NCI-H82 (cell line): ENCODE results near the gene DNAL4.

Source experiments
- DNase-seq: peaks from one replicate; lab custom pipeline; 2025; lab: John Stamatoyannopoulos, UW

DNAL4 gene

DNA sequence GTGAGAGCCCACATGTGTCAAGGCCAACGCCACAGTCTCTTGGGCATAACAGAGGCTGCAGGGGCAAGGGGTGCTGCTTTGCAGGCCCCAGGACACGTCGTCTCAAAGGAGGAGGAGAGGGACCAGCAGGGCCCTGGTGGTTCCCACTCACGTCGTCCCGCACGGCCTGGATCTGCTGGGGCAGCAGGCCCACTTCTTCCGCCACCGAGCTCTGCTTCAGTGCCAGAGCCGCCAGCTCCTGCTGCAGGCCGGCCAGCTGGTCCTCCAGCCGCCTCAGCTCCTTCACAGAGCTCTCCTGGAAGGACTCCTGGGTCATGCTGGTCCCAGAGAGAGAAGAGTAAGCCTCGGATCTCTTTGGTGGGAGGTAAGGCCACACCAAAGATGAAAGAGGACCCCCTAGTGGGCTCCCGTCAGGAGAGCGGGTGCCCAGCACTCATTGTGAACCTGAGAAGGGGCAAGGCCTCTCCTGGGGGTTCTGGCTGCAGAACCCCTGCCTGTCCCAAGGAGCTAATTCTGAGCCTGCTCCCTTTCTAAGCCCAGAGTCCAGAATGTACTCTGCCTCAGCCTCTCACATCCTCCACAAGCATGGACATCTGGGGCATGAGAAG is 53.7 kb downstream of the DNAL4 start:
- no peak for DNase-seq

- no peak for DNase-seq
These were observed 54.5 kb downstream of the DNAL4 start for GRCh38 chr22:38739300-38740055.

GRCh38 chr22:38738475-38739070 is 55.4 kb downstream of the DNAL4 start:
- DNase-seq, result no peak

DNA sequence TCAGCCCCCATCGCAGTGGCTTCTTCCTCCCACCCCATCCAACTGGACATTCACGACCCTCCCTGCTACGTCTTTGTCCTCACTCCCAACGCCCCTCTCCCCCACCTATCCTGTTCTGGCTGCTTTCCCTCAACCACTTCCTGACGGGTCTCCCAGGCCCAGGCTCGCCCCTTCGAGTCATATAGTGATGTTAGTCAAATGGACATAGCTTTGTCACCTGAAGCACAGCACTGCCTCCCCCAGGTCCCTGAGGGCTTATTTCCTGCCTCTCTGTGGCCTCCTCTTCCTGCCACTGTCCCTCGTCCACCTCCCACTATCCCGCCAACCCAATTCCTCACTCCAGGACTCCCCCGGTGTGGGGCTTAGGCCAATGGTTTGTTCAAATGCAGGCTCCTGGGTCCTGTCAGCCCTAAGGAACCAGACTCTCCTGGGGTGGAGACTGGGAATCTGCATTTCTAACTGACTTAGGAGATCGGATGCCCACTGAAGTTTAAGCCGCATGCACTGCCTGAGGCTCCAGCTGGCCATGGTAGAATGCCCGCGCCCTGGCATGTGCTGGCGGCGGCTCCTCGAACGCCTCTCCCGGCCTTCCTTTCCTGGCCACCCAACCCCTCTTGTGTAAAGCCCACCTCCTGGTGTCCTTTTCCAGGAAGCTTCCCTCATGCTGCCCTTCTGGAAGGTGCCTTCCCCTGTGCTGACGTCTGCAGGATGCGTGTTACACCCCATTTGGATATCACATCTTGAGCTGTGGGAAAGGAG is 56.5 kb downstream of the DNAL4 start:
- DNase-seq, result no peak

DNA sequence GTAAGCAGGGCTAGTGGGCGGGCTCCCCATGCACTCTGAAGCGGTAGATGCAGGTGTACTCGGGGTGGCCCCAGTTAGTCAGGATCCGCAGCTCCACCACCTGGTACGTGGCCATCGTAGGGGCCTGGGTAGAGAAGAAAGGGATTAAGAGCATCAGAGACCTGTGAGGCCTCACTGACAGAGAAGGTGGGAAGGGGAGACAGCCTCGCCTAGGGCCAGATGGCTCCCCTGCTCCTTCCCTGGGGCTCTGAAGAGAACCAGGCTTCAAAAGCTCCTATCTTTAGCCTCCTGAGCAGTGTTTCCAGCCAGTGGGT is 57.7 kb downstream of the DNAL4 start:
- DNase-seq, result no peak

- no peak for DNase-seq
These were observed 58.3 kb downstream of the DNAL4 start for GRCh38 chr22:38735465-38736256.

DNA sequence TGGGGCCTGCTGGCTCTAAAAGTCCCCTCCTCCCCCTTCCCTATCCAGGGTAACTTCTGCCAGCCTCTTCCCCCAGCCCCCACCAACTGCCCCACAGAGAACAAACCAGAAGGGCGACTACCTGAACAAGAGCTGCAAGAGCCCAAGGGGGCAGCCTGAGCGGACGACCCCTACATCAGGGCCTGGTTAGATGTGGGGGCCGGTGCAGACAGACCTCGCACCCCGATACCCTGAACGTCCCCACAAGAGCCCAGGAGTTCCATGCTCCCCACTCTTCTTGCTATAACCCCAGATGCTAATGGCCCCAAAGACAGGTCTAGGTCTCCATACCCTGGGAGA is 58.8 kb downstream of the DNAL4 start:
- DNase-seq, result no peak

- no peak for DNase-seq
These were observed 59.4 kb downstream of the DNAL4 start for GRCh38 chr22:38734421-38735100.

DNA sequence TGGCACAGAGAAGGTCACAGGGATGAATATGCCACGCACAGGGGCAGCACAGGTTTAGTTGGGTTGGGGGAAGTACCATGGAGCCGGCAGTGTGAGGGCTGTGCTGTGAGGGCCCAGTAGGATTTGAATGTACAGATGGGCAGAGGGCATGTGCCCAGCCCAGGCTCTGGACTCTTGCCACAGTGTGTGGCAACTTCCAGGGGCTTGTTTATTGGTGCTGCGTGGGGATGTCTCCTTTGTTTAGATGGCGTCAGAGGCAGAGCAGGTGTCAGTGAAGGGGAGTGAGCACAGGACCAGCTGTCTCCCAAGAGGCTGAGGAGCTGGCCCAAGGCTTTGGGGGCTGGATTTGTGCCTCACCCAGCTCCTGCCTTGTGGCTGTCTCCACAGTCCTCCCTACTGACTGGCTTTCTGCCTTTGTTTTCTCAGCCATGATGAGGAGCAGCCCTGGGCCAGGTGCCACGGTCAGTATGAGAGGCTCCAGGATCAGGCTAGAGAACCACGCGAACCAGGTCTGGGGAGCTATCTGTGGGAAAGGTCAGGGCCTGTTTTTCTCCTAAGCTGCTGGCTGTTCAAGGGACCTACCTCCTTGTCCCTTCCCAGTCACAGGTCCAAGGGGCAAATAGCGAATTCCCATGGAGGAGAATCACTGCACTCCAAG is 60.1 kb downstream of the DNAL4 start:
- peak; percentile 11 for DNase-seq

DNA sequence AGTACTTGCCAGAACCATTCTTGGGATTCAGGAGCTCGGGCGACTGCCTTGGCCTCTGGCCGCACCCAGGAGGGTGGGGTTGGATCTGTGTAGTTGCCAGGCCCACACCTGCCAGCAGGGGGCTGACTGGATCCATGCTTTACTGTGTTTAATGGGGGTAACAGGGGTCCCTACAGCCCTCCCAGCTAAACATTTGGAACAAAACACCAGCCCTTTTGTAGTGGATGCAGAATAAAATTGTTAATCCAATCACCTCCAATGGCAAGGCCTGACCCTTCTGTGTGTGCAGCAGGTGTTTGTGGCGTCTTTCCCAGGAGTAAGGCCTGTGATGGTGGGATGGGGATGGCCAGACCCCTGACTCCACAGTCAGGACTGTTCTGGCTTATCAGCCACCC is 60.6 kb downstream of the DNAL4 start:
- DNase-seq, result peak; percentile 54

- DNase-seq, result no peak
These were observed 61.6 kb downstream of the DNAL4 start for GRCh38 chr22:38732251-38732815.

DNA sequence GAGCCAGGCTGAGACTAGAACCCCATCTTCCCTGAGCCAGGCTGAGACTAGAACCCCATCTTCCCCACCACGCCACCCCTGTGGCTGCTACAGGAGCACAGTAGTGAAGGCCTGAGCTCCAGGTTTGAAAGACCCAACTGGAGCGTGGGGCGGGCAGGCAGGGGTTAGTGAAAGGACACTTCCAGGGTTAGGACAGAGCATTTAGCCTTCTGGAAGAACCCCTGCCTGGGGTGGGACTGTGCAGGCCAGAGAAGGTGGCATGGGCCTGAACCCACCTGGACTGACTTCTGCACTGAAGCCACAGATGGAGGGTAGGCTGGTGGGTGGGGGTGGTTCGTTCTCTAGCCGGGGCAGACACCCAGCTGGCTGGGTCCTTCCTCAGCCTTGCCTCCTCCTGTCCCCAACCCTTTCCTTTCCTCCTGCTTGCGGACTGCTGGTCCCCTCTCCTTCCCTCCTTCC is 62.2 kb downstream of the DNAL4 start:
- no peak for DNase-seq

DNA sequence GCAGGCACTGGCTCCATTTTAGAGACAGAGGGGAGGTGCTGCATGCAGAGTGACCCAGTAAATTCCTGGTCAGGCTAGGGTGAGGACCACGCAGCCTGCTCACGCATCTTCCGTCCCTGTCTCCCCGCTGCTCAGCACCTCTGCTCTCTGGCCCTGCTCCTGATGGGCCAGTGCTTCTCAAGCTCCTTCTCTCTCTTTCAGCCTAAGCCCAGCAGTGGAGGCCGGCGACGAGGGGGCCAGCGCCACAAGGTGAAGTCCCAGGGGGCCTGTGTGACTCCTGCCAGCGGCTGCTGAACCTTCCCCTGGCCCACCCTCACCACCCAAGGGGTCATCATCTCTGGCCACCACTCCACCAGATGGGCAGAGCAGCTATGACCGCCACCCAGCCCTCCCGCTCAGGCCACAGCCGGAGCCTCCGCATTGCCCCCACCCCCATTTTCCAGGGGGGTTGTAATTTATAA is 63.5 kb downstream of the DNAL4 start:
- no peak for DNase-seq

DNA sequence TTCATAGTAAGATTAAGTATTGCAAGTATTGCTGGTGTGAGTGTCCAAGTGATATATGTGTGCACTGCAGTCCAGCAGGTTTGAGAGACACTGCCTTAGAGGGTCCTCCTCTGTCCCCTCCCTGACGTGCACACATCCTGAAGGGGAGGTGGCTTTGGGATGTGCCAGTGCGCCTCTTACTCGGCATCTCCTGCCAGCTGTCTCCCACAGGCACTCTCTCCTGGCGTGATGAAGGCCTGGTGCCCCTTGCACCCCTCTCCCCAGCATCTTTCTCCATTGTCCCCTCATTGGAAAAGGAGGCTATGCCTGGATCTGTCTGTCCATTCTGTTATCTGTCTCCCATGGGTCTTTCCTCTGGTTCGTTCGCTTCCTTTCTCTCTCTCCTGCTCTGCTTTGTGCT is 64.0 kb downstream of the DNAL4 start:
- no peak for DNase-seq

DNA sequence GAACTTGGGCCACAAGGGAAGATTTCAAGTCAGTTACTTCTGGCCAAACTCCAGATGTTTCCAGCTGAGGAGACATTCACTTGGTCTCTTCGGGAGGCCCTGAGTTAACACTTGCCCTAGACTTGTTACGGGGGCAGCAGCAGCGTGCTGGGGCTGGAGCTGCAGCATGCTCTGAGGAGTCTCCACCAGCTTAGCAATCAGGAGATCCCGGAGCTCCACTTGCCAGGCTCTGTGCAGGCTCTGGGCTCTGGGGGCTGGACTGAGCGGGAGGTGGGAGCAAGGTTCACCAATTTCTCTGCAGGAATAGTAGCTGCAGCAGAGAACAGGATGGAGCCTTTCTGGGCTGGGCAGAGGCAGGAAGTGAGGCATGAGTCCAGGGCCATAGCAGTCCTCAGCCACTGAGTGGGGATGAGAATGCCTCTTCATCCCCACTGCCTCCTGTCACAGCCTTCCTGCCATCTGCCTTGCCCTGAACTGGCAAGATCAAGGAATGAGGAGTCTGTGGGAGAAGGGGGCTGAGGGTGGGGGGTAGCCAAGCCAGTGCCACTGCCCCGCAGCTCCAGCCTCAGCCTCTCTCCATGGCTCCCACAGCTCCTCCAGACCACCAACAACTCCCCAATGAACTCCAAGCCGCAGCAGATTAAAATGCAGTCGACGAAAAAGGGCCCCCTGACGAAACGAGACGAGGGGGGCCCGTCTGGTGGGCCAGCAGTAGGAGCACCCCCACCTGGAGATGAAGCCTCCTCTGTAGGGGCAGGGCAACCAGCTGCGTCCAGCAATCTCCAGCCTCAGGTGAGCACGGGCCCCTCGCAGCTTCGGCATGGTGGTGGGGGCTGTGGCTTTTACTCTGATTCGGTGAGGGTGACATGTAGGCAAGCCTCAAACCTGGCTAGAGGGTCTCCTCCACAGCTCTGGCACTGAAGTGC is 64.8 kb downstream of the DNAL4 start:
- no peak for DNase-seq
